T-helper 2 cell (primary cell): ENCODE results near the gene HTR3B.
A peak's percentile ranks its signal among the peaks of the same experiment; 100 is the strongest.

Experiments used
- DNase-seq, 5 experiments: peaks; one replicate each; pipeline versions ENCODE4 v3.0.0 to v3.0.0-alpha.2; 2012 to 2022

HTR3B gene

GRCh38 chr11:113947994-113948393 lies 43.4 kb downstream of the HTR3B start:
- DNase-seq: no peak

GRCh38 chr11:113949891-113950290 lies 45.3 kb downstream of the HTR3B start:
- DNase-seq: no peak

GRCh38 chr11:113951537-113951936 lies 46.9 kb downstream of the HTR3B start:
- DNase-seq: no peak

- DNase-seq: no peak
Measured at GRCh38 chr11:113952070-113952469, 47.5 kb downstream of the HTR3B start.

GRCh38 chr11:113952588-113952987 lies 48.0 kb downstream of the HTR3B start:
- DNase-seq: no peak

GRCh38 chr11:113954235-113954634 lies 49.6 kb downstream of the HTR3B start:
- no peak for DNase-seq

- no peak for DNase-seq
Measured at GRCh38 chr11:113956986-113957385, 52.4 kb downstream of the HTR3B start.

GRCh38 chr11:113960702-113961330 lies 56.2 kb downstream of the HTR3B start:
- no peak for DNase-seq

- DNase-seq: no peak
Measured at GRCh38 chr11:113967361-113967760, 62.8 kb downstream of the HTR3B start.

- no peak for DNase-seq
Measured at GRCh38 chr11:113971506-113972195, 67.1 kb downstream of the HTR3B start.

GRCh38 chr11:113974741-113975470 lies 70.3 kb downstream of the HTR3B start, which contains the start of gene HTR3A:
Gene HTR3A (plus strand): TSS chr11:113975108. CDS start chr11:113975326, 218 bp downstream.
- no peak for DNase-seq

GRCh38 chr11:113977071-113977490 lies 72.5 kb downstream of the HTR3B start:
- DNase-seq: no peak

- DNase-seq: no peak
Measured at GRCh38 chr11:113977701-113978100, 73.1 kb downstream of the HTR3B start.

- DNase-seq: no peak
Measured at GRCh38 chr11:113979431-113979830, 74.8 kb downstream of the HTR3B start.

- DNase-seq: no peak
Measured at GRCh38 chr11:113980785-113981184, 76.2 kb downstream of the HTR3B start.

- DNase-seq: no peak
Measured at GRCh38 chr11:113982306-113982705, 77.7 kb downstream of the HTR3B start.

- DNase-seq: no peak
Measured at GRCh38 chr11:113984781-113985180, 80.2 kb downstream of the HTR3B start.

GRCh38 chr11:113985906-113986305 lies 81.3 kb downstream of the HTR3B start:
- DNase-seq: no peak

GRCh38 chr11:113986351-113987140 lies 82.0 kb downstream of the HTR3B start:
- no peak for DNase-seq

- DNase-seq: no peak
Measured at GRCh38 chr11:113989381-113989780, 84.8 kb downstream of the HTR3B start.

- DNase-seq: no peak
Measured at GRCh38 chr11:113989916-113990315, 85.3 kb downstream of the HTR3B start.

GRCh38 chr11:113991170-113991569 lies 86.6 kb downstream of the HTR3B start:
- peak in 1 of 5 experiments; percentile 20 for DNase-seq
